HL-60/S4 treated with phorbol 12-myristate 13-acetate at 8.2 ng/mL for 4 days and 3 days (cell line): ENCODE results near the gene ADORA1.

ENCODE experiments used
- in situ Hi-C: fragments of 300-500 bp; cut with MboI; formaldehyde crosslinking; loops from 2 replicates; pipeline ENCODE4 v1.15.0; 2022; ENCODE audit warnings: low sequenced_read_pairs

Gene ADORA1

GRCh38 chr1:203120325-203121153 is 7.0 kb upstream of the ADORA1 start:
- in situ Hi-C loops, result loop anchor here (10.0 kb wide), 2 partner anchors 86 to 94 kb away; no protein-coding TSS in a partner anchor

DNA sequence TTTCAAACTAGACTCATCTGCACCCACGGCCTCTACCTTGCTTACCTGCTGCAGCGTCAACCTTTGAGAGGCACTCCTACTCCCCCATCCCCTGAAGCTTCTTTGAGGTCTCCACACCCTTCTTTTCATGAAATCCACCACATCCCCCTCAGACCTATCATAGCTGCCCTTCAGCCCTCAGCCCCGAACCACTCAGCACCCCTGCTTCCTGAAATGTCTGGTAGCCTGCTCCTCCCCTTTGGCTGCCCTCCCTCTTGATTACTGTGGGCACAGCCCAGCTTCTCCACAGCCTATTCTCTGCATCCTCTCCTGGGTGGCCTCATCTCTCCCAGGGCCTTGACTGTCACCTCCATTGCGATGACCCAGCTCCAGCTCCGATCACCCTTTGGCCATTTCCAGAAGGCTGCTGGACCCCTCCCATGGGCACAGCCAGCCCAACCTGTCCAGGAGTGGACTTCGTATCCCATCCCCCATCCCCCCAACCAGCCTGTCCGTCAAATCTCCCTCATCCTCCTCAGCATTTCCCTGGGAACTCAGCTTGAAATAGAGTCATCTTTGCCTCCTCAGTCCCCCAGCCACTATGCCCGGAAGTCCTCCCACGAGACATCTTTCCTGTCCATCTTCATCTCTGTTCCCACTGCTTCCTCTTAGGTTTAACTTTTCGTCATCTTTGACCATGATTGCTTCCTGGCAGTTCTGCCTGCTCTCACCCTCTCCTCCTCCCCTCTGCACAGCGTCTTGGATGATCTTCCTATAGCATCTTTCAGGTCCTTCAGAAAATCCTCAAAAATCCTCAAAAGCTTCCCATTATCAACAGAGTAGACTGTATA is 6.1 kb upstream of the ADORA1 start:
- in situ Hi-C loops, result loop anchor here (10.0 kb wide), 2 partner anchors 87 to 93 kb away; no protein-coding TSS in a partner anchor

DNA sequence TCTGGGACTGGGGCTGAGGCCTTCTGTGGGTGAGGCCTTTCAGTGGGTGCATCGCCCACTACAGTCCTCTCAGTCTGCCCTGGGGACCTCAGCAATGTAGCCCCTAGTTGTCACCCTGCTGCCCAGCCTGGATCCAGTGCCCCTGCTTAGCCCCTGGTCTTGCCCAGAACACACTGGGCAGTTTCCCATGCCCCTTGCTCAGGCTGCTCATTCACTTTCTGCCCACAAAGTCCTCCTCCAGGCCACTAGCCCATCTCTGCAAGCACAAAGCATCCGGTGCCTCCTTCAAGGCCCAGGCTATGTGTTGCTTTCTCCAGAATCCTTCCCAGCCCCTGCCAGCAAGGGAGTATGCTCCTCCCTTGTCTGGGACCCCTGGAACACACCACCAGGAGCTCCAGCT is 5.4 kb upstream of the ADORA1 start:
- in situ Hi-C loops, result loop anchor here (10.0 kb wide), 2 partner anchors 87 to 93 kb away; no protein-coding TSS in a partner anchor

DNA sequence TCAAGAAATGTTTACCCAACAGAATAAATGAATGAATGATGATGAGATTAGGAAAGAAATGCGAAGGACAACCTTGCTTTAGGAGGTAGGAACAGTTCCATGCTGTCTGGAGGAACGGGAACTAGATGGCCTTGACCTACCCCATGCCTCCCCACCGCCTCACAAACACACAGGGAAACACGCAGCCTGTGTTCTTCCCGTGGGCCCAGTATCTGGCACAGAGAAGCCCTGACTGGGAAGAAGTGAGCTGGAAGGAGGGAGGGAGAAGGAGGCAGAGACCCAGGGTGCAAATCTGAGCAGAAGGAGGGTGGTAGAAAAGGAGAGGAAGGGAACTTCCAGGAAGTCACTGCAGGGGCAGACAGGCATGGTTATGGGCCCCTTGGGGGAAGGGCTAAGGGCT is 3.5 kb upstream of the ADORA1 start:
- in situ Hi-C loops, result loop anchor here (10.0 kb wide), 2 partner anchors 89 to 91 kb away; no protein-coding TSS in a partner anchor

- in situ Hi-C loops, result loop anchor here (10.0 kb wide), 2 partner anchors 90 kb away; no protein-coding TSS in a partner anchor
These were observed 2.8 kb upstream of the ADORA1 start for GRCh38 chr1:203124546-203125317.

DNA sequence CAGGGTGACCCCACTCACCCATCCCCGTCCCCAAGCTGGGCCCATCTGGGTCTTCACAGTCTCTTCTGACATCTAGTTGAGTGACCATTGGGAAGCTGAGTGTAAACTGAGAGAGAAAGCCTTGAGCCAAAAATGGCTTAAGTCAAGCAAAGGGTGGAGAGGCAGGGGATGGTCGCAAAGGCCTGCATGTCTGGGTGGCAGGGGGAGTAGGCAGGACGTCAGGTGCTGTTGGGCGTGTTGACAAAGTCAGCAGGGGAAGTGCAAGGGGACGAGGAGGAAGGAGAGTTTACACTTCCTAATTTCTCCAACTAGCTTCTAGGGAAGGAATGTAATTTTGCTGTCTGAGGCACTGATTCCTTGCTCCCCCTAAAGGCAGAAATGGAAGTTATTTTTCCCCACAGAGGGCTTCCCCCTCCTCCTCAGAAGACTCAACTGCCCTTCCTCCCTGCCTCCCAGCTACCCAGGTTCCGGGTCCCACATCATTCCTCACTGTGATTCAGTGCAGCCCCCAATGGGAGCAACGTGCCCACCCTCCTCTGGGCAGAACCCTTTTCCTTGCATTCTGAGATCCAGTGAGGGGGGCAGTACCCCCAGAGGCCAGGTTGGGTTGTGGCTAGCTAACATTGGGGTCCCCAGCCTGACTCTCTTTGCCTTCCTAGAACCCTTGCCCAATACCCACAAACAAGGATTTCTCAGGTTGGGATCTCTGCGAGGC is 1.2 kb upstream of the ADORA1 start:
- in situ Hi-C loops, result loop anchor here (10.0 kb wide), 2 partner anchors 88 to 92 kb away; no protein-coding TSS in a partner anchor

- in situ Hi-C loops, result loop anchor here (10.0 kb wide), 2 partner anchors 88 to 92 kb away; no protein-coding TSS in a partner anchor
These were observed 460 bp upstream of the ADORA1 start for GRCh38 chr1:203126866-203127665.

GRCh38 chr1:203128431-203128715 is 847 bp downstream of the ADORA1 start:
- in situ Hi-C loops, result loop anchor here (10.0 kb wide), 2 partner anchors 86 to 94 kb away; no protein-coding TSS in a partner anchor

DNA sequence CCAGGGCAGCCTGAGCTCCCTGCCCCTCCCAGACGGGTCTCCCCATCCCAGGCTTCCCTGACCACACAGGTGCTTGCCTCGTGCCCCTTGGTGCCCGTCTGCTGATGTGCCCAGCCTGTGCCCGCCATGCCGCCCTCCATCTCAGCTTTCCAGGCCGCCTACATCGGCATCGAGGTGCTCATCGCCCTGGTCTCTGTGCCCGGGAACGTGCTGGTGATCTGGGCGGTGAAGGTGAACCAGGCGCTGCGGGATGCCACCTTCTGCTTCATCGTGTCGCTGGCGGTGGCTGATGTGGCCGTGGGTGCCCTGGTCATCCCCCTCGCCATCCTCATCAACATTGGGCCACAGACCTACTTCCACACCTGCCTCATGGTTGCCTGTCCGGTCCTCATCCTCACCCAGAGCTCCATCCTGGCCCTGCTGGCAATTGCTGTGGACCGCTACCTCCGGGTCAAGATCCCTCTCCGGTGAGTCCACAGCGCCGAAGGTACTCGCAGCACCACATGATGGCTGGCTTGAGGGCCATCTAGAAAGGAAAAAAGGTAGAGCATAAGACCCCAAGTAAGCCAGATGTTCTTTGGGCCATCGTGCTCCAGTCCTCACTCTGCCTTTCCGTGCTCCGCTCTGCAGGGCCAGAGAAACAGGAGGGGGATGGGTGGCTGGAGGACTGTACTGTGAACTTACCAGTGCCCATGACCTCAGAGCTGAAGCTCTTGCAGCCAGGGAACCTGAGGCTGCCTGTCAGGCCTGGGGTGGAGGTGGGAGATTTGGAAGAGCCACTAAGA is 1.4 kb downstream of the ADORA1 start:
- in situ Hi-C loops, result loop anchor here (10.0 kb wide), 2 partner anchors 86 to 94 kb away; no protein-coding TSS in a partner anchor

- in situ Hi-C loops, result loop anchor here (10.0 kb wide), 2 partner anchors 85 to 95 kb away; no protein-coding TSS in a partner anchor
These were observed 2.1 kb downstream of the ADORA1 start for GRCh38 chr1:203129501-203130231.

DNA sequence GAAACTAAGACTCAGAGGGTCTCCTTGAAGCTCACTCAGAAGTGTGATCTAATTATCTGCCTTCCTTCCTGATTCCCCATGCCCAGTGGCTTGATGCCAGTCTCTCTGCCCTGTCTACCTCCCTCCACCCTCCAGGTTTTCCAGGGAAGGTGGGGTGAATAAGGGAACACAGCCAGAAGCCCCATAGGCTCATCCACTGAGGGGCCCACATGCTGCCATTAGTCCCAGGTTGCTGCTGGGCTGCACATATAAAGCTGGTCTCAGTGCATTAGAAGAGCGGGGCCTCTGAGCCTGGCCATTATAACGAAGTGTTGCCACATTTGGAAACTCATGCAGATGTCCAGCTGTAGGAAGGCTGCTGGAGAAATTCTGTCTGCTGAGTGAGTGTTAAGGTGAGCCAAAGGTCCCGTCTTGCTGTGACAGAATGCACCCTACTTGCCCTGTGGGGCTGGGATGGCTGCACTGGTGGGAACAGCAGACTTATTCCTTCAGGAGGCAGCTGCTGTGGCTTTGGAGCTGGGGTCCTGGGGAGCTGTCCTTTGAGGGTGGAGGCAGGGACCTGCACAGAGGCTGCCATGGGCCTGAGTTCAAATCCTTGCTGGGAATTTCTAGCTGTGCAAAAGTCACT is 2.9 kb downstream of the ADORA1 start:
- in situ Hi-C loops, result no loop called here

DNA sequence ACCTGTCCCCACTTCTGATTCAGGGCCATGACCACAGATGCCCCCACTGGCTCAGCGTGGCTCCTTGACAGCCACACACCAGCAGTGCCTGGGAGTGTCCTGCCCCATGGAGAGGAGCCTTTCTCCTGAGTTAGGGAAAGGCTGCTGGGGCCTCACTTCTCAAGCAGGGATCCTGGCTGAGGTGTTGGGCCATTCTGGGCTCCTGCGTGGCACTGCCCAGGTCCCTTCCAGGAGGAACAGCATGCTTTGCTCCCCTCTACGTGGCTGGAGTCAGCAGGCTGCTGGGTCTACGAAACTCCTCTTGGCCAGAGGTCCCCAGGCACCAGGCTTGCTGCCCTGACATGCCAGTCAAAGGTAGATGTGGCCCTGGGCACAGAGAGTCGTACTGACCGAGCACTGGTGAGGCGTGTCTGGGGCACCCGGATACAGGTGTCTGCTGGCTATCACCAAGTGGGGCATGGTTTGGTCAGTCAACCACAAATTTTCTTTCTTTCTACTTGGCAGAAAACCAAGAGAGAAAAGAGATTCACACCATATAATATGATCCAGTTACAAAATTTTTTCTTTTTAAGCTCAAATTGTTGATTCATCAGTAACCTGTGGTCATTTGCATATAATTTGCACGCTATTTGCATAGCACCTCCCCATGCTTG is 4.1 kb downstream of the ADORA1 start:
- in situ Hi-C loops, result no loop called here

- in situ Hi-C loops, result no loop called here
These were observed 6.6 kb downstream of the ADORA1 start for GRCh38 chr1:203133970-203134725.

GRCh38 chr1:203135636-203136305 is 8.2 kb downstream of the ADORA1 start:
- in situ Hi-C loops, result no loop called here

GRCh38 chr1:203136409-203137042 is 9.0 kb downstream of the ADORA1 start:
- in situ Hi-C loops, result no loop called here
